Esophagus squamous epithelium (tissue), 5 donors: ENCODE results near the gene CHCHD3. TPM values are rescaled to one million over a fixed set of nuclear protein-coding genes. Genes with fewer than 3 reads are reported as not detected.

ENCODE experiments used
- DNase-seq: peaks from one replicate; lab custom pipeline; 2025; lab: John Stamatoyannopoulos, UW
- H3K27ac ChIP-seq, 4 donors: fragments of 200-600 bp; sonication (generic); one replicate each; pipeline ENCODE4 v1.5.1; 2016 to 2019; ENCODE audit warnings: mild to moderate bottlenecking in 1 of 4
- H3K27me3 ChIP-seq, 4 donors: fragments of 200-600 bp; sonication (generic); 1 replicate in 3 of 4; 2 replicates in 1 of 4; pipeline versions ENCODE4 v1.5.1 to v1.6.0; 2017 to 2021; ENCODE audit warnings: antibody characterized with exemption in 1 of 4
- H3K36me3 ChIP-seq, 3 donors: fragments of 200-600 bp; sonication (generic); one replicate each; pipeline ENCODE4 v1.5.1; 2016 to 2019
- H3K4me1 ChIP-seq, 3 donors: fragments of 200-600 bp; sonication (generic); one replicate each; pipeline ENCODE4 v1.5.1; 2017 to 2019
- H3K4me3 ChIP-seq, 4 donors: fragments of 200-600 bp; sonication (generic); 1 replicate in 3 of 4; 2 replicates in 1 of 4; pipeline ENCODE4 v1.5.1; 2016 to 2019; ENCODE audit warnings: mild to moderate bottlenecking in 2 of 4, moderate library complexity in 1 of 4
- H3K9me3 ChIP-seq, 3 donors: fragments of 200-600 bp; sonication (generic); one replicate each; pipeline ENCODE4 v1.5.1; 2016 to 2019
- CTCF ChIP-seq, 6 experiments: fragments of 450-650 bp in 4 of 6; fragments of 200-600 bp in 2 of 6; sonication (generic) in 2 of 6; IDR thresholded peaks; one replicate each; pipeline ENCODE4 v1.5.1; 2016 to 2019; ENCODE audit warnings: antibody characterized with exemption in 6 of 6, mild to moderate bottlenecking in 4 of 6, moderate library complexity in 4 of 6
- POLR2A ChIP-seq, 4 donors: fragments of 450-650 bp; IDR thresholded peaks; one replicate each; pipeline ENCODE4 v1.6.1; 2017; ENCODE audit warnings: antibody characterized with exemption in 4 of 4, mild to moderate bottlenecking in 4 of 4, moderate library complexity in 3 of 4
- WGBS, 2 donors: methylation state at CpG; one replicate each; pipeline ENCODE4 v1.1.5; 2018; 5-methylcytosine and 5-hydroxymethylcytosine counted together
- intact Hi-C: fragments of 100-400 bp; cut with DNase I; formaldehyde crosslinking; loops from one replicate; pipeline ENCODE4 v1.15.0; 2022
- total RNA-seq, 4 donors: library from RNA; depleted of rRNA; stranded (reverse); fragments of >200 nt; gene quantifications; one replicate each; pipeline ENCODE4 v1.1.0, GENCODE V29; 2016
- donor health status: DM: yes; HTN: yes; CAD: no.

CHCHD3 gene
- total RNA-seq, 4 donors from 2014 or later, result 36.8 to 55.0 (median 40.9) TPM

- H3K36me3 ChIP-seq, result peaks cover 0 to 5% (median 0%) of the 10 kb centered on the region in 3 donors
- H3K9me3 ChIP-seq, result no peaks in the 10 kb centered on the region
- DNase-seq, result no peak
- no peak overlapping the region for H3K4me3 ChIP-seq
- 90 to 95% methylated on average over 1 of the region's 1 CpG for WGBS, 2 donors
- TF ChIP-seq CTCF (IDR thresholded peaks at IDR 0.05) (no peak), POLR2A (IDR thresholded peaks at IDR 0.05) (no peak)
- no peak overlapping the region for H3K27ac ChIP-seq
- intact Hi-C loops, result no loop called here
- no peaks in the 10 kb centered on the region for H3K4me1 ChIP-seq
- no peaks in the 10 kb centered on the region for H3K27me3 ChIP-seq
Measured at GRCh38 chr7:132950725-132951124, 131.2 kb downstream of the CHCHD3 start.

DNA sequence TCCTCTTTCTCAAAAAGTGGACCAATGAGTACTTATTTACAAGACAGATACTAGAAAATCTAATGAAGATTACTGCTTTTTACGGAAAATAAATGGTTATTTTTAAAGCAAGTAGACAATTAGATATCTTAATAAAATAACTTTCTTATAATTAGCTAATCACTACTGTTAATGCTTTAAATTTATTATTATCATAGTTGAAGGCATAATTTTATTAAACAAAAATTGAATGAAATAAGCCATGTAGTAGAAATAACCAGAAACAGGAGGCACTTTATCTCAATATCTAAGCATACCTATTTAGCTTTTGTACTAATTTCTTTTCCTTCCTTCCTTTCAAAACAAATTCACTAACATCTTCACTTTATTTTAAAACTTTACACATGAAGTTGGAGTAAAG is 134.9 kb downstream of the CHCHD3 start:
- Histone ChIP-seq H3K4me3 (no peak overlapping the region), H3K9me3 (no peaks in the 10 kb centered on the region), H3K27me3 (no peaks in the 10 kb centered on the region), H3K36me3 (peaks cover 0 to 5% (median 0%) of the 10 kb centered on the region in 3 donors), H3K27ac (no peak overlapping the region), H3K4me1 (no peaks in the 10 kb centered on the region)
- intact Hi-C loops, result no loop called here
- 96 to 97% methylated on average over 1 of the region's 1 CpG for WGBS, 2 donors
- DNase-seq, result no peak
- no peak for TF ChIP-seq POLR2A (IDR thresholded peaks at IDR 0.05)

- intact Hi-C loops, result no loop called here
- WGBS, 2 donors, result 91 to 93% methylated on average over 3 of the region's 3 CpGs
Measured at GRCh38 chr7:132944774-132945173, 137.1 kb downstream of the CHCHD3 start.

DNA sequence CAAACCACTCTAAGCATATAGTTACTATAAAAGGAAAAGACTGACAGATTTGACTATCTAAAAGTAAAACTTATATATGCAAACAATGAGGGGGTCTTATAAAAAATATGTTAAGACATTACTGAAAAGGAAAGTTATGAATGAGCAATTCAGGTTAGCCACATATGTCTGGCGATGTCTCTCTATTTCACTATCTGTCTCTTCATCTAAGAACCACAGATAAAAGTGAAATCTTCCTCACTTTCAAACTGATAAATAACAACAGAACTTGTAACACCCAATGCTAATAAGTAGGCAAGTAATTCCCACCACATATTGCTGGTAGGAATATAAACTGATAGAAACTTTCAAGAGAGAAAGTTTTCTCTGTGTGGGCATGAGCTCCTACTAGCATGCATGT is 138.2 kb downstream of the CHCHD3 start:
- H3K4me1 ChIP-seq, result no peaks in the 10 kb centered on the region
- no peak for DNase-seq
- 85 to 89% methylated on average over 1 of the region's 1 CpG for WGBS, 2 donors
- H3K27ac ChIP-seq, result no peak overlapping the region
- H3K27me3 ChIP-seq, result no peaks in the 10 kb centered on the region
- no peaks in the 10 kb centered on the region for H3K36me3 ChIP-seq
- no peak overlapping the region for H3K4me3 ChIP-seq
- no peaks in the 10 kb centered on the region for H3K9me3 ChIP-seq
- intact Hi-C loops, result no loop called here
- TF ChIP-seq CTCF (IDR thresholded peaks at IDR 0.05) (no peak), POLR2A (IDR thresholded peaks at IDR 0.05) (no peak)

More at GRCh38 chr7:132944774-132945173, 137.1 kb downstream of the CHCHD3 start:
- no peak for TF ChIP-seq CTCF (IDR thresholded peaks at IDR 0.05)
- no peak for TF ChIP-seq POLR2A (IDR thresholded peaks at IDR 0.05)
- Histone ChIP-seq H3K27ac (no peak overlapping the region), H3K9me3 (no peaks in the 10 kb centered on the region), H3K36me3 (peaks cover 0 to 5% (median 0%) of the 10 kb centered on the region in 3 donors), H3K4me3 (no peak overlapping the region), H3K4me1 (no peaks in the 10 kb centered on the region), H3K27me3 (no peaks in the 10 kb centered on the region)
- no peak for DNase-seq

DNA sequence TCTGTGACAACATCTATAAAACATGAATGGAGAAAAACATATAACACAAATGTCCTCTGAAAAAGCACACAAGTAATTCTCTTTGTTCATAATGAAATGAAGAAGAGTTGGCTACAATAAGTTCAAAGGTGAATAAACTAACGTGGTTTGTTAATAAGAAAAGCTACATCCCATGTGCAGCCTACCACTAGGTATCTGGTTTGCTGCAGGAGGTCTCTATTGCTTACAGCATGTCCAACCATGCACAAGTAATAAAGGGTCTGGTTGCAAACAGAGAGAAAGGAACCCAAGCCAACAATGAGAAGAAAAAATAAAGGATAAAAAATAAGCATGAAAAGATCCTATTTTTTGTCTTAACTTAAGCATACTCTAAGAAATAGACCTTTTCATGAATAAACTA is 139.2 kb downstream of the CHCHD3 start:
- 76 to 90% methylated on average over 1 of the region's 1 CpG for WGBS, 2 donors
- Histone ChIP-seq H3K27ac (no peak overlapping the region), H3K27me3 (no peaks in the 10 kb centered on the region), H3K4me3 (no peak overlapping the region), H3K9me3 (no peaks in the 10 kb centered on the region), H3K4me1 (no peaks in the 10 kb centered on the region), H3K36me3 (no peaks in the 10 kb centered on the region)
- intact Hi-C loops, result no loop called here
- no peak for DNase-seq
- TF ChIP-seq POLR2A (IDR thresholded peaks at IDR 0.05) (no peak), CTCF (IDR thresholded peaks at IDR 0.05) (no peak)

DNA sequence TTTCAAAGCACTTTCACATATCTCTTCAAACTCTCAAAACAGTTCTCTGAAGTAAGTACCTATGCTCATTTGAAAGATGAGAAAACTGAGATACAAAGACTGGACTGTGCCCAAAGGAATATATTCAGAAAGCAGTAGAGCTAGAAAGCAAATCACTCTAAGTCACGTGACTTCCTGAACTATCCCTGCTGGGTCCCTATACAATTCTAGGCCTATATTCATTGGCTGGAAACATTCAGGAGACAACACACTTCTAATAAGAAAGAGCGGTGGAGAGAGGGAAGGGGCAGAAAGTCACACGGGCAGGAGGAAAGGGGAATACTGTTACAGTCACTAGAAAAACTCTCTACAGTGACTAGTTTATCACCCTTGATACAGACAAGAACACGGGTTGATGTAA is 140.0 kb downstream of the CHCHD3 start:
- Histone ChIP-seq H3K4me1 (no peaks in the 10 kb centered on the region), H3K27ac (no peak overlapping the region), H3K36me3 (no peaks in the 10 kb centered on the region), H3K27me3 (no peaks in the 10 kb centered on the region), H3K9me3 (no peaks in the 10 kb centered on the region), H3K4me3 (no peak overlapping the region)
- 92 to 96% methylated on average over 4 of the region's 4 CpGs for WGBS, 2 donors
- TF ChIP-seq POLR2A (IDR thresholded peaks at IDR 0.05) (no peak), CTCF (IDR thresholded peaks at IDR 0.05) (no peak)
- intact Hi-C loops, result no loop called here
- no peak for DNase-seq
